H9 (cell line): Measurements from ENCODE around the gene RNF126. TPM values are rescaled to one million over a fixed set of nuclear protein-coding genes. Genes with fewer than 3 reads are reported as not detected.
A peak's percentile ranks its signal among the peaks of the same experiment; 100 is the strongest.
"Not testable (repeated sequence)": the region's sequence is repeated elsewhere in the genome, so short reads cannot be mapped to it uniquely, and the experiment has no call there.

Source experiments
- DNase-seq: peaks from one replicate; pipeline ENCODE4 v3.0.0-alpha.2; 2017
- H2AFZ ChIP-seq: one replicate; pipeline ENCODE4 v1.6.1; 2013; ENCODE audit warnings: mild to moderate bottlenecking, low read length, control low read depth, moderate library complexity
- H2AK5ac ChIP-seq: 2 replicates; pipeline ENCODE4 v1.6.1; 2013; ENCODE audit warnings: low read length, control low read depth, mixed read lengths; ENCODE audit not compliant: insufficient read length
- H2BK120ac ChIP-seq: one replicate; pipeline ENCODE4 v1.6.1; 2013; ENCODE audit warnings: low read depth, mild to moderate bottlenecking, low read length, control low read depth, inconsistent platforms; ENCODE audit not compliant: poor library complexity, severe bottlenecking
- H2BK12ac ChIP-seq: 2 replicates; pipeline ENCODE4 v1.6.1; 2013; ENCODE audit warnings: low read length, control low read depth, mixed read lengths, low read depth; ENCODE audit not compliant: insufficient read length
- H2BK15ac ChIP-seq: 2 replicates; pipeline ENCODE4 v1.6.1; 2013; ENCODE audit warnings: low read depth, low read length, control low read depth
- H2BK20ac ChIP-seq: one replicate; pipeline ENCODE4 v1.6.1; 2013; ENCODE audit warnings: low read depth, mild to moderate bottlenecking, low read length, control low read depth, inconsistent platforms; ENCODE audit not compliant: poor library complexity, severe bottlenecking
- H2BK5ac ChIP-seq: 2 replicates; pipeline ENCODE4 v1.6.1; 2013; ENCODE audit warnings: low read length, control low read depth, mixed read lengths; ENCODE audit not compliant: insufficient read length
- H3K14ac ChIP-seq: 2 replicates; pipeline ENCODE4 v1.6.1; 2013; ENCODE audit warnings: low read length, control low read depth; ENCODE audit not compliant: insufficient read depth
- H3K18ac ChIP-seq: 2 replicates; pipeline ENCODE4 v1.6.1; 2013; ENCODE audit warnings: low read depth, mild to moderate bottlenecking, mixed read lengths, low read length, control low read depth; ENCODE audit not compliant: insufficient read length
- H3K23ac ChIP-seq: 2 replicates; pipeline ENCODE4 v1.6.1; 2013; ENCODE audit warnings: low read length, control low read depth, mixed read lengths, low read depth; ENCODE audit not compliant: insufficient read length
- H3K23me2 ChIP-seq: 2 replicates; pipeline ENCODE4 v1.6.1; 2013; ENCODE audit warnings: low read depth, mild to moderate bottlenecking, mixed read lengths, low read length, control low read depth; ENCODE audit not compliant: insufficient read length, poor library complexity, severe bottlenecking
- H3K27ac ChIP-seq: 2 replicates; pipeline ENCODE4 v1.5.1; 2013; ENCODE audit warnings: low read length, control low read depth, mixed read lengths, low read depth; ENCODE audit not compliant: insufficient read length
- H3K27me3 ChIP-seq: 2 replicates; pipeline ENCODE4 v1.6.1; 2013; ENCODE audit warnings: low read length, control low read depth, inconsistent platforms; ENCODE audit not compliant: insufficient read depth
- H3K4ac ChIP-seq: 2 replicates; pipeline ENCODE4 v1.6.1; 2013; ENCODE audit warnings: low read depth, mild to moderate bottlenecking, control low read depth, inconsistent platforms, low read length, moderate library complexity
- H3K4me1 ChIP-seq: 2 replicates; pipeline ENCODE4 v1.6.1; 2013; ENCODE audit warnings: low read length, control low read depth, inconsistent platforms; ENCODE audit not compliant: insufficient read depth
- H3K4me2 ChIP-seq: 2 replicates; pipeline ENCODE4 v1.6.1; 2013; ENCODE audit warnings: low read length, control low read depth, mixed read lengths; ENCODE audit not compliant: insufficient read length, insufficient read depth
- H3K56ac ChIP-seq: 2 replicates; pipeline ENCODE4 v1.6.1; 2013; ENCODE audit warnings: low read depth, mild to moderate bottlenecking, mixed read lengths, low read length, control low read depth; ENCODE audit not compliant: insufficient read length
- H3K79me1 ChIP-seq: 2 replicates; pipeline ENCODE4 v1.6.1; 2013; ENCODE audit warnings: low read depth, mild to moderate bottlenecking, moderate library complexity, low read length, control low read depth, inconsistent platforms; ENCODE audit not compliant: insufficient read depth, poor library complexity, severe bottlenecking
- H3K79me2 ChIP-seq: 2 replicates; pipeline ENCODE4 v1.6.1; 2013; ENCODE audit warnings: low read length, control low read depth, inconsistent platforms; ENCODE audit not compliant: insufficient read depth
- H3K9ac ChIP-seq: 2 replicates; pipeline ENCODE4 v1.6.1; 2013; ENCODE audit warnings: low read length, control low read depth, mixed read lengths; ENCODE audit not compliant: insufficient read length; ENCODE audit errors: extremely low read depth
- H3K9me3 ChIP-seq: one replicate; pipeline ENCODE4 v1.6.1; 2013; ENCODE audit warnings: low read depth, low read length, inconsistent platforms; ENCODE audit not compliant: control insufficient read depth
- H3T11ph ChIP-seq: one replicate; pipeline ENCODE4 v1.6.1; 2013; ENCODE audit warnings: mild to moderate bottlenecking, low read length, control low read depth, inconsistent platforms
- H4K20me1 ChIP-seq: one replicate; pipeline ENCODE4 v1.6.1; 2013; ENCODE audit not compliant: control insufficient read depth, insufficient read length, insufficient read depth
- H4K5ac ChIP-seq: 2 replicates; pipeline ENCODE4 v1.6.1; 2013; ENCODE audit warnings: low read depth, mild to moderate bottlenecking, mixed read lengths, low read length, control low read depth; ENCODE audit not compliant: insufficient read length
- H4K8ac ChIP-seq: replicated peaks from 2 replicates; pipeline ENCODE4 v1.6.1; 2013; ENCODE audit warnings: low read length, control low read depth, mixed read lengths, low read depth; ENCODE audit not compliant: insufficient read length
- H4K91ac ChIP-seq: 2 replicates; pipeline ENCODE4 v1.6.1; 2013; ENCODE audit warnings: low read depth, mild to moderate bottlenecking, moderate library complexity, mixed read lengths, low read length, control low read depth; ENCODE audit not compliant: insufficient read length
- H3K27ac Mint-ChIP-seq, 3 experiments: 2 replicates in 2 of 3; 3 replicates in 1 of 3; pipeline ENCODE4 v1.8.0; 2020 to 2021; ENCODE audit warnings: mixed read lengths in 3 of 3, mild to moderate bottlenecking in 1 of 3, moderate library complexity in 1 of 3
- H3K27me3 Mint-ChIP-seq: 2 replicates; pipeline ENCODE4 v1.8.0; 2021; ENCODE audit warnings: low read depth, mild to moderate bottlenecking, moderate library complexity, mixed read lengths
- H3K36me3 Mint-ChIP-seq, 3 experiments: 2 replicates in 2 of 3; 3 replicates in 1 of 3; pipeline ENCODE4 v1.8.0; 2020 to 2021; ENCODE audit warnings: low read depth in 3 of 3, mixed read lengths in 3 of 3; ENCODE audit not compliant: insufficient read depth in 1 of 3
- H3K4me1 Mint-ChIP-seq, 2 experiments: 2 replicates each; pipeline ENCODE4 v1.8.0; 2020; ENCODE audit warnings: mixed read lengths in 2 of 2
- H3K4me3 Mint-ChIP-seq, 2 experiments: 2 replicates in 1 of 2; 3 replicates in 1 of 2; pipeline ENCODE4 v1.8.0; 2020 to 2021; ENCODE audit warnings: mild to moderate bottlenecking in 2 of 2, mixed read lengths in 2 of 2, moderate library complexity in 1 of 2
- H3K9me3 Mint-ChIP-seq, 2 experiments: 2 replicates in 1 of 2; 3 replicates in 1 of 2; pipeline ENCODE4 v1.8.0; 2020; ENCODE audit warnings: mild to moderate bottlenecking in 2 of 2, mixed read lengths in 2 of 2, moderate library complexity in 1 of 2
- WGBS: extraction: QIAGEN DNeasy Blood & Tissue Kit; methylation state at CpG from one replicate; pipeline ENCODE4 v1.1.7; 2013; ENCODE audit warnings: missing lambda C conversion rate, low lambda C conversion rate, mixed read lengths; ENCODE audit not compliant: insufficient read length; ENCODE audit errors: extremely low coverage; 5-methylcytosine and 5-hydroxymethylcytosine counted together
- total RNA-seq: library from RNA; stranded (reverse); gene quantifications from 2 replicates; pipeline ENCODE4 v1.2.1, GENCODE V29; 2021
- TF ChIP-seq, protein P1 (sequence below): fragments of 200-600 bp; sonication (generic); conservative IDR thresholded peaks from 3 replicates; pipeline ENCODE4 v1.8.0; 2021; ENCODE audit warnings: antibody characterized with exemption, mild to moderate bottlenecking

RNF126 gene
- total RNA-seq, 1 experiment from 2014 or later: 81.9 TPM

DNA sequence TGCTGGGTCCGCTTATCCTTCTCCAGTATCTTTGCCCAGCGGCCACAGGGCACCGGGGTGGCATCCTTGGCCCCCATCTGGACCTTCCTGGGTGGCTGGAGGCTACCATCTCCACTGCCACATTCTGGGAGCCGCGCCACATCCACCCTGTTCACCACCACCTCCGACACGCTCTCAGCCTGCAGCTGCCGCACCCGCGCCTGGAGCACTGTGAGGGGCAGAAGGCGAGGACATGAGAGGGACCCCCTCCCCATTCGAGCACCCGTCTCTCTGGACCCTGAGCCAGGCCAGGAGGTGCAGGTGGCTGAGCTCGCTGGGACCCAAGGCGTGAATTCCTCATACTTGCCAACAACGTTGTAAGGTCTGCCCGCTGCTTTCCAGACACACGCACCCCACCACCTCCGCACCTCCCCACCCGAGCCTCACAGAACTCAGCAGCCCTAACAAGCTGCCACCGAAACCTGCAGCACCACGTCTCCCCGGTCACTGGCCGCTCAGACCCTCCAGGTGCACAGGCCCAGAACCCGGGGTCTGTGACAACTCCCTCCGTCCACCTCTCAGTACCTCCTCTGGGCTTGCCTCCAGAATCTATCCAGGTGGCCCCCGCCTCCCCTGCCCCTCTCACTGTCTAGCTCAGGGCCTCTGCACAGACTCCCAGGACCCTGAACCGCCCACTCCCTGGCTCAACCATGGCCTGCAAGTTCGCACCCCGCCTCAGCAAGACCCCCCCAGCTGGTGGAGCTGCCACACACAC, 32.9 kb downstream of the RNF126 start:
- Histone ChIP-seq H2BK5ac (no peak overlapping the region), H3K4me2 (no peak overlapping the region)

DNA sequence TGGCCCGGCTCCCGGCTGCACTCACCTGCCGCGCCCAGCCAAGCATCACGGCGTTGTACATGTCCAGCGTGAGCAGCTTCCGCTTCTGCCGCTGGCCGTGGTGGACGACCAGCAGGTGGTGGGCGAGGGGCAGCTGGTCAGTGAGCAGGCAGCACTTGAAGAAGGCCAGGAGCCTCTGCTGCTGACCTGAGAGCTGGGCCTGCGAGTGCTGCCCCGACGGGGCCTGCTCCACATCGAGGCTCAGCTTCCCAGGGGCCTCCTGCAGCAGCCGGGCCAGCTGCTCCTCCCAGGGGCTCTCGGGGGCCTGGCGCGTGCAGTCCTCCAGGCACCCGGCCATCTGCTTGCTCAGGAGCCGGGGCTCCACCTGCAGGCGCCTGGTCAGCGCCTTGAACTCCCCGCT, 33.5 kb downstream of the RNF126 start:
- H4K20me1 ChIP-seq, H2AK5ac ChIP-seq, H3K4me3 Mint-ChIP-seq, H2AFZ ChIP-seq, H2BK5ac ChIP-seq, H3T11ph ChIP-seq, H3K4me1 ChIP-seq, H3K14ac ChIP-seq, H2BK120ac ChIP-seq, H2BK15ac ChIP-seq, H3K79me1 ChIP-seq, H3K9me3 Mint-ChIP-seq, H3K79me2 ChIP-seq, H3K9ac ChIP-seq, DNase-seq, H4K5ac ChIP-seq, H3K27ac Mint-ChIP-seq, H3K27ac ChIP-seq, H4K8ac ChIP-seq, H4K91ac ChIP-seq, H3K27me3 Mint-ChIP-seq, H3K9me3 ChIP-seq, H3K56ac ChIP-seq, H3K27me3 ChIP-seq, H2BK20ac ChIP-seq, H3K4me2 ChIP-seq, H3K23ac ChIP-seq, H2BK12ac ChIP-seq, H3K23me2 ChIP-seq, H3K18ac ChIP-seq, H3K4ac ChIP-seq: not testable (repeated sequence)
- peaks cover 7 to 13% of the 10 kb centered on the region in 2 experiments for H3K4me1 Mint-ChIP-seq
- H3K36me3 Mint-ChIP-seq: peaks cover 26 to 47% (median 35%) of the 10 kb centered on the region in 3 experiments; a peak in 6 of 7 replicates
- WGBS: no CpG with 5 or more reads among the region's 25 CpGs

More for the DNA sequence above, 32.9 kb downstream of the RNF126 start:
- TF ChIP-seq, protein P1, sequence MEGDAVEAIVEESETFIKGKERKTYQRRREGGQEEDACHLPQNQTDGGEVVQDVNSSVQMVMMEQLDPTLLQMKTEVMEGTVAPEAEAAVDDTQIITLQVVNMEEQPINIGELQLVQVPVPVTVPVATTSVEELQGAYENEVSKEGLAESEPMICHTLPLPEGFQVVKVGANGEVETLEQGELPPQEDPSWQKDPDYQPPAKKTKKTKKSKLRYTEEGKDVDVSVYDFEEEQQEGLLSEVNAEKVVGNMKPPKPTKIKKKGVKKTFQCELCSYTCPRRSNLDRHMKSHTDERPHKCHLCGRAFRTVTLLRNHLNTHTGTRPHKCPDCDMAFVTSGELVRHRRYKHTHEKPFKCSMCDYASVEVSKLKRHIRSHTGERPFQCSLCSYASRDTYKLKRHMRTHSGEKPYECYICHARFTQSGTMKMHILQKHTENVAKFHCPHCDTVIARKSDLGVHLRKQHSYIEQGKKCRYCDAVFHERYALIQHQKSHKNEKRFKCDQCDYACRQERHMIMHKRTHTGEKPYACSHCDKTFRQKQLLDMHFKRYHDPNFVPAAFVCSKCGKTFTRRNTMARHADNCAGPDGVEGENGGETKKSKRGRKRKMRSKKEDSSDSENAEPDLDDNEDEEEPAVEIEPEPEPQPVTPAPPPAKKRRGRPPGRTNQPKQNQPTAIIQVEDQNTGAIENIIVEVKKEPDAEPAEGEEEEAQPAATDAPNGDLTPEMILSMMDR: no peak
- Histone ChIP-seq H4K5ac (no peak overlapping the region), H3K27me3 (no peaks in the 10 kb centered on the region), H3K9ac (no peak overlapping the region), H4K20me1 (peaks cover 4% of the 10 kb centered on the region), H3K23ac (no peak overlapping the region), H3K4me1 (no peaks in the 10 kb centered on the region; the same call in 1 of the 2 replicates), H4K8ac (no peak overlapping the region), H2BK12ac (no peak overlapping the region), H2BK20ac (no peak overlapping the region), H3K23me2 (peaks cover 7% of the 10 kb centered on the region), H2AK5ac (no peak overlapping the region), H4K91ac (no peak overlapping the region), H3K27ac (no peak overlapping the region), H3K56ac (no peak overlapping the region), H3K79me1 (peaks cover 10% of the 10 kb centered on the region), H3K4ac (no peak overlapping the region), H3K18ac (no peak overlapping the region), H2BK120ac (no peak overlapping the region), H2AFZ (no peak overlapping the region), H3T11ph (no peak overlapping the region), H3K9me3 (no peaks in the 10 kb centered on the region), H3K14ac (no peak overlapping the region), H3K79me2 (no peaks in the 10 kb centered on the region), H2BK15ac (no peak overlapping the region)
- no peaks in the 10 kb centered on the region; a peak in 1 of 5 replicates for H3K9me3 Mint-ChIP-seq
- peak overlapping the region in 2 of 3 experiments; percentile 31 to 57; a peak in 2 of 7 replicates for H3K27ac Mint-ChIP-seq
- H3K4me1 Mint-ChIP-seq: peaks cover 7 to 13% of the 10 kb centered on the region in 2 experiments
- WGBS: no CpG with 5 or more reads among the region's 30 CpGs
- no peak for DNase-seq
- H3K4me3 Mint-ChIP-seq: peak overlapping the region in 1 of 2 experiments; percentile 29; a peak in 2 of 5 replicates
- H3K36me3 Mint-ChIP-seq: peaks cover 26 to 47% (median 35%) of the 10 kb centered on the region in 3 experiments; a peak in 6 of 7 replicates
- no peaks in the 10 kb centered on the region for H3K27me3 Mint-ChIP-seq
